Adrenal gland (tissue), 12 donors: ENCODE measurements around the gene ARHGAP26. TPM values are rescaled to one million over a fixed set of nuclear protein-coding genes. Genes with fewer than 3 reads are reported as not detected.

Source experiments
- DNase-seq, 7 donors: peaks; one replicate each; pipeline ENCODE4 v3.0.0-alpha.2; 2019 to 2020
- H3K27ac ChIP-seq, 5 donors: fragments of 200-600 bp; sonication (generic) in 4 of 5; 1 replicate in 3 of 5; 2 replicates in 2 of 5; pipeline versions ENCODE4 v1.5.1 to v1.8.0; 2016 to 2020; ENCODE audit warnings: mild to moderate bottlenecking in 1 of 5
- H3K27me3 ChIP-seq: fragments of 200-600 bp; 2 replicates; pipeline ENCODE4 v1.8.0; 2021
- H3K36me3 ChIP-seq, 2 donors: fragments of 200-600 bp; replicated peaks in 1 of 2; 1 replicate in 1 of 2; 2 replicates in 1 of 2; pipeline versions ENCODE4 v1.5.1 to v1.8.0; 2018 to 2022
- H3K4me1 ChIP-seq, 2 donors: fragments of 200-600 bp; replicated peaks in 1 of 2; 1 replicate in 1 of 2; 2 replicates in 1 of 2; pipeline versions ENCODE4 v1.5.1 to v1.8.0; 2018 to 2021
- H3K4me3 ChIP-seq, 4 donors: fragments of 200-600 bp; sonication (generic) in 3 of 4; one replicate each; pipeline ENCODE4 v1.5.1; 2016 to 2018
- H3K9me3 ChIP-seq, 3 donors: fragments of 200-600 bp; sonication (generic) in 1 of 3; replicated peaks in 1 of 3; 1 replicate in 2 of 3; 2 replicates in 1 of 3; pipeline versions ENCODE4 v1.5.1 to v1.8.0; 2016 to 2021
- POLR2A ChIP-seq, 2 donors: fragments of 450-650 bp; IDR thresholded peaks; one replicate each; pipeline ENCODE4 v1.6.1; 2017; ENCODE audit warnings: antibody characterized with exemption in 2 of 2, mild to moderate bottlenecking in 2 of 2, moderate library complexity in 1 of 2
- WGBS, 4 donors: extraction: QIAGEN DNeasy Blood & Tissue Kit in 2 of 4; methylation state at CpG; one replicate each; pipeline versions ENCODE4 v1.1.5 to v1.1.7; 2013 to 2017; 5-methylcytosine and 5-hydroxymethylcytosine counted together
- intact Hi-C, 2 donors: fragments of 100-400 bp; cut with DNase I; formaldehyde crosslinking; loops; one replicate each; pipeline versions ENCODE4 v1.14.1 to v1.15.0; 2022 to 2023
- polyA plus RNA-seq, 3 donors: library from polyadenylated mRNA; stranded (reverse); fragments of 200-250 nt in 2 of 3; fragments of 350-450 nt in 1 of 3; fragmentation: Illumina TruSeq in 1 of 3; extraction: RNeasy Lipid Tissue Mini Kit (QIAGEN cat#74804) in 1 of 3; gene quantifications; one replicate each; pipeline ENCODE4 v1.2.3, GENCODE V29; 2013 to 2014
- total RNA-seq, 9 donors: library from RNA; depleted of rRNA in 4 of 9; stranded (reverse); fragments of >200 nt in 4 of 9; fragments of 120-200 nt in 1 of 9; fragmentation: NEBNext Ultra II Directional in 1 of 9; extraction: Animal tissue kit (Norgen Biotek cat#: 25700) in 1 of 9; gene quantifications; one replicate each; pipeline versions ENCODE4 v1.1.0 to v1.2.4, GENCODE V29; 2013 to 2023
- TF ChIP-seq, protein P1 (sequence below), 6 experiments: fragments of 450-650 bp in 4 of 6; fragments of 200-600 bp in 2 of 6; sonication (generic) in 1 of 6; IDR thresholded peaks; 1 replicate in 5 of 6; 2 replicates in 1 of 6; pipeline versions ENCODE4 v1.5.1 to v1.8.0; 2016 to 2021; ENCODE audit warnings: antibody characterized with exemption in 6 of 6, mild to moderate bottlenecking in 2 of 6, moderate library complexity in 1 of 6
- donor health status: healthy with polysubstance abuse.
- donor health status: Bipolar disorder and iron deficiency.
- donor health status: DM: yes; HTN: yes; CAD: no.
- donor health status: DM: no; HTN: no; CAD: no.
- donor health status: DM: no; HTN: no; CAD: no.
- donor health status: DM: yes; HTN: yes; CAD: no.

ARHGAP26 gene
- total and polyA plus RNA-seq, 12 donors: 3.0 to 21.7 (median 10.8) TPM

DNA sequence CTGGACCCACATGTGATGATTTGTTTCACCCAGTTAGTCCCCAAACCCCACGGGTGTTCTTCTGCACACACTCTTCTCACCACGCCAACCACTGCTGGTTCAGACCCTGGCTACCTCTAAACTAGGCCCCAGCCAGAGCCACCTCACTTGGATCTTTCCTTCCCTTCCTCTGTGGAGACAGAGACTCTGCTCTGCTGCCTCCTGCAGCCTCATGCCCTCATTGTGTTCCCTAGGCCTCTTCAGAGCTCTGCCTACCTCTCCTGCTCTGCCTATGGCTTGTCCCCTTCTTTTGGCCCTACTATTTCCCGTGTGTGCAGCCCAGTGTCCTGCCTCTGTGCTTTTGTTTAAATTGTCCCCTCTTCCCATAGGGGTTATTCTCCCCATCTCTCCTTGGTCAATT is 79.7 kb downstream of the ARHGAP26 start:
- no peak overlapping the region for H3K27ac ChIP-seq
- no peaks in the 10 kb centered on the region for H3K9me3 ChIP-seq
- peaks cover 0 to 50% of the 10 kb centered on the region in 2 donors for H3K4me1 ChIP-seq
- DNase-seq: no peak
- WGBS, 4 donors: 78 to 93% (median 89%) methylated on average over 3 of the region's 3 CpGs
- intact Hi-C loops: no loop called here
- TF ChIP-seq, protein P1, sequence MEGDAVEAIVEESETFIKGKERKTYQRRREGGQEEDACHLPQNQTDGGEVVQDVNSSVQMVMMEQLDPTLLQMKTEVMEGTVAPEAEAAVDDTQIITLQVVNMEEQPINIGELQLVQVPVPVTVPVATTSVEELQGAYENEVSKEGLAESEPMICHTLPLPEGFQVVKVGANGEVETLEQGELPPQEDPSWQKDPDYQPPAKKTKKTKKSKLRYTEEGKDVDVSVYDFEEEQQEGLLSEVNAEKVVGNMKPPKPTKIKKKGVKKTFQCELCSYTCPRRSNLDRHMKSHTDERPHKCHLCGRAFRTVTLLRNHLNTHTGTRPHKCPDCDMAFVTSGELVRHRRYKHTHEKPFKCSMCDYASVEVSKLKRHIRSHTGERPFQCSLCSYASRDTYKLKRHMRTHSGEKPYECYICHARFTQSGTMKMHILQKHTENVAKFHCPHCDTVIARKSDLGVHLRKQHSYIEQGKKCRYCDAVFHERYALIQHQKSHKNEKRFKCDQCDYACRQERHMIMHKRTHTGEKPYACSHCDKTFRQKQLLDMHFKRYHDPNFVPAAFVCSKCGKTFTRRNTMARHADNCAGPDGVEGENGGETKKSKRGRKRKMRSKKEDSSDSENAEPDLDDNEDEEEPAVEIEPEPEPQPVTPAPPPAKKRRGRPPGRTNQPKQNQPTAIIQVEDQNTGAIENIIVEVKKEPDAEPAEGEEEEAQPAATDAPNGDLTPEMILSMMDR (IDR thresholded peaks at IDR 0.05): no peak
- no peak for TF ChIP-seq POLR2A (IDR thresholded peaks at IDR 0.05)
- H3K36me3 ChIP-seq: no peaks in the 10 kb centered on the region
- no peak overlapping the region for H3K4me3 ChIP-seq
- H3K27me3 ChIP-seq: no peaks in the 10 kb centered on the region

DNA sequence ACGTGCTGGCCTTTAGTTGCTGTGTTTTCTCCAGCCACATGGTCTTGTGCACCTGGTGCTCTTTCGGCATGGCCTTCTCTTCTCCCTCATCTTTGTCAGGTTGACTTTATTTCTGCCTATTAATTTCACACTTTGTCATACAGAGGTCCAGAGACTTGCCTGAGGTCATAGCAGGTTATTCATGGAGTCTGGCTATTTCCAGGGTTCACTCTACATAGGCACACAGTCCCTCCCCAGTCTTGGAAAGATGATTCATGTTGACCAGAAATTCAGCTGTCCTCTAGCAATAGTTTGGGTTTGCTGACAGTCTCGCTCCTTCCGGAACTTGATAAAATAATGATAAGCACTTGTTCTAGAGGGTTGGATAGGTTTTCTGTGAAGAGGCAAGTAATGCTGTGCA is 81.6 kb downstream of the ARHGAP26 start:
- no peaks in the 10 kb centered on the region for H3K9me3 ChIP-seq
- no peak for DNase-seq
- H3K27me3 ChIP-seq: no peaks in the 10 kb centered on the region
- H3K27ac ChIP-seq: no peak overlapping the region
- H3K4me3 ChIP-seq: no peak overlapping the region
- intact Hi-C loops: no loop called here
- no peak for TF ChIP-seq POLR2A (IDR thresholded peaks at IDR 0.05)
- TF ChIP-seq, protein P1 (IDR thresholded peaks at IDR 0.05): no peak
- 92 to 94% (median 92%) methylated on average over 4 of the region's 4 CpGs for WGBS, 4 donors
- H3K4me1 ChIP-seq: peaks cover 0 to 32% of the 10 kb centered on the region in 2 donors
- H3K36me3 ChIP-seq: no peaks in the 10 kb centered on the region

DNA sequence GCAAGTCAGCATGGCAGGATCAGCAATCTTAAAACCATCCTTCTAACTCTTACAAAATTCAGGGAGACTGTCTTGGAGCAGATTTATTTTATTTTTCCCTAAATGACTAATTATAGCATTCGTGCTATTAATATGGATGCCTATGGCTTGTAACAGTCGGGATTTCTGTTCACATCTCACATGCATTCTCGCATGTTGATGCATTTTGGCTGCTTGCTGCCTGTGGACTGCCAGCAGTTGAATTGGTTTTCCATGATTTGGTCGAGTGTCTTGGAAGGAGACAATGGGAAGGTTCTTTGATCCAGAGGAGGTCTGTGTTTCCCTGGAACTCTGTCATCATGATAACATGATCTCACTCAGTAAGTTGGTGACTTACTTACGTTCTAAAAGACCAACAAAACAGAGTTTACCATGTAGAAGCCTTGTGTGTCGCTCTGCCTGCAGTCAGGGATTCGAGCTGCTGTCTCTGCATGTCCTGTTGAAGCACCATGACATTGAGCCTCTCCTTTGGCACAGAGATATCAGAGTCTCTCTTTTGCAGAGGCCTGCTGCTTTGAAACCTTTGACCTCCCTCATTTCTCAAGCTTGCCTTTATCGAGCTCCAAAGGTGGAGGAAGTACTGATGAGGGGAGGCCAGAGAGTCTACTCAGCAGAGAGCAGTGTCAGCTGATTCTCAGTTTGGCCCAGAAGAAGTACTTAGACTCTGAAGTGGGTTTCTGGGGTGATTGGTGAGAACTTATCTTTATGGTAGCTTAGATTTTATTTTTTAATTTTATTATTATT is 82.4 kb downstream of the ARHGAP26 start:
- H3K4me1 ChIP-seq: peaks cover 0 to 33% of the 10 kb centered on the region in 2 donors
- no peaks in the 10 kb centered on the region for H3K36me3 ChIP-seq
- no peak overlapping the region for H3K4me3 ChIP-seq
- 82 to 85% (median 83%) methylated on average over 7 to 8 of the region's 8 CpGs for WGBS, 4 donors
- H3K27ac ChIP-seq: peak overlapping the region in 1 of 5 donors; percentile 3
- no peaks in the 10 kb centered on the region for H3K9me3 ChIP-seq
- TF ChIP-seq POLR2A (IDR thresholded peaks at IDR 0.05): no peak
- TF ChIP-seq, protein P1 (IDR thresholded peaks at IDR 0.05): no peak
- DNase-seq: no peak
- H3K27me3 ChIP-seq: no peaks in the 10 kb centered on the region
- intact Hi-C loops: no loop called here

DNA sequence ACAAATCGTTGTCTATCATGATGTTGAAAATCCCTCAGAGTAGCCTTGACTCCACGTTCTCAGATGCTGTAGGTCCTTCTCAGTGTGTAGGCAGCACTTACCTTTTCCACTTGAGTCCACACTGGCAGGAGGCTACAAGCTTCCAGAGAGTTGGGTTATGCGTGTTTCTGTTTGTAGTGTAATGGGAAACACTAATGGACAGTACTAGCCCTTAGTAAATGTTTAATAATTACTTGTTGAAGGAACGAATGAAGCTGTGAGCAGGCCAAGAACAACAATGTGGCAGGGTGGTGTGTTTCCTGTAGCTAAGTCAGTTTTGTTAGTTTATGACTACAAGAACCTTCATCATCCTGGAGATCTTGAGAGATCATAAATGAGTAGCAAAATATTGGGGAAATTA is 83.5 kb downstream of the ARHGAP26 start:
- intact Hi-C loops: no loop called here
- Histone ChIP-seq H3K36me3 (no peaks in the 10 kb centered on the region), H3K27ac (no peak overlapping the region), H3K9me3 (no peaks in the 10 kb centered on the region), H3K4me1 (peaks cover 0 to 34% of the 10 kb centered on the region in 2 donors), H3K4me3 (no peak overlapping the region), H3K27me3 (no peaks in the 10 kb centered on the region)
- TF ChIP-seq POLR2A (IDR thresholded peaks at IDR 0.05): no peak
- TF ChIP-seq, protein P1 (IDR thresholded peaks at IDR 0.05): no peak
- WGBS, 4 donors: 77 to 91% (median 82%) methylated on average over 4 of the region's 4 CpGs
- DNase-seq: no peak
